ENCODE results near the gene DGKI. TPM values are rescaled to one million over a fixed set of nuclear protein-coding genes. Genes with fewer than 3 reads are reported as not detected.

Gene DGKI
- total RNA-seq, 1 experiment from 2014 or later: 3.1 TPM

DNA sequence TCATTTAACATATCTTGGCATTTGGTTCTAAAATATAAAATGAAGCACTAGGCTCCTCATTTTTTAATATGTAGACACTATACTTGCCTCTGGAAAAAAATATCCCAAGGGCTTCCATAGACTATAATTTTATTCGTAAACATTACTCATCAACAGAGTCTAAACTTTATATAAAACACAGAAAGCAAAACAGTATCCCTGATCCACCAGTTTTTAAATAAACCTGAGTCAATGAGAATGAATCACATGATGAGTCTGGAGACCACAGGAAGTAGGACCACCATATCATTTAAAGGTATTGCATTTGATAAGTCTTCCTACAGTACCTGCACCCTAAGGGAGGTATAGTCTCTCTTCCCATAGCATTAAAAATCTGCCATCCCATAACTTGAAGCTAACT lies 228.0 kb downstream of the DGKI start:
- in situ Hi-C loops (cut with HindIII; ENCODE audit: low pct_unique_long_range_greater_than_20kb, low sequenced_read_pairs): no loop called here
- no peak for DNase-seq (ENCODE audit: low read depth, low spot score)

DNA sequence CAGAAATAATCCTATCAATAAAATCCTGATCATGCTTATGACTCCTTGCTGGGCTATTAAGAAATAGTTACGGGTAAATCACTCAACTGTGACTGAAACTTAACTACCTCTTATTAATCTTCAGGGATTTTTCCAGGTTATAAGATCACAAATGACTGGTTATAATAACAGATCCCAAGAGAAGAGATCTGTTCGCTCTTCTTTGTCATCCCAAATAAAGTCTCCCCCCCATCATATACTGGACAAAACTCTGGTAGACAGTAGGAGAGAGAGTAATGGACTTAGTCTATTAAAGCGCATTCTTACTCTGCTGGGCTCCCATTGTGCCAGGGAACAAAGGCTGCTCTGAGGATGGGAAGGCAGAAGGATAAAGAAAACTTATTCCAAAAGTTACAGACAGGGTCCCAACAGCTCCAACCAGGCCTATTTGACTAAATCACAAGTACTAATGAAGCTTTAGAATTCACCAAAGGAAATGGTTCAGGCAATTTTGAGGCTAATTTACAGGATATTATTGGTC lies 233.7 kb downstream of the DGKI start:
- in situ Hi-C loops (cut with HindIII; ENCODE audit: low pct_unique_long_range_greater_than_20kb, low sequenced_read_pairs): no loop called here

GRCh38 chr7:137611606-137612005 lies 235.2 kb downstream of the DGKI start:
- in situ Hi-C loops (cut with HindIII; ENCODE audit: low pct_unique_long_range_greater_than_20kb, low sequenced_read_pairs): no loop called here
- DNase-seq (ENCODE audit: low read depth, low spot score): no peak

More for the DNA sequence above, 233.7 kb downstream of the DGKI start:
- DNase-seq (ENCODE audit: low read depth, low spot score): no peak

- DNase-seq (ENCODE audit: low read depth, low spot score): no peak
- in situ Hi-C loops (cut with HindIII; ENCODE audit: low pct_unique_long_range_greater_than_20kb, low sequenced_read_pairs): no loop called here
Observed at GRCh38 chr7:137609500-137609899, 237.3 kb downstream of the DGKI start.

GRCh38 chr7:137606061-137606674 lies 240.6 kb downstream of the DGKI start:
- in situ Hi-C loops (cut with HindIII; ENCODE audit: low pct_unique_long_range_greater_than_20kb, low sequenced_read_pairs): no loop called here
- DNase-seq (ENCODE audit: low read depth, low spot score): peak; percentile 79

- DNase-seq (ENCODE audit: low read depth, low spot score): no peak
- in situ Hi-C loops (cut with HindIII; ENCODE audit: low pct_unique_long_range_greater_than_20kb, low sequenced_read_pairs): no loop called here
Observed at GRCh38 chr7:137603043-137603442, 243.7 kb downstream of the DGKI start.

GRCh38 chr7:137601642-137602041 lies 245.1 kb downstream of the DGKI start:
- no peak for DNase-seq (ENCODE audit: low read depth, low spot score)
- in situ Hi-C loops (cut with HindIII; ENCODE audit: low pct_unique_long_range_greater_than_20kb, low sequenced_read_pairs): no loop called here

DNA sequence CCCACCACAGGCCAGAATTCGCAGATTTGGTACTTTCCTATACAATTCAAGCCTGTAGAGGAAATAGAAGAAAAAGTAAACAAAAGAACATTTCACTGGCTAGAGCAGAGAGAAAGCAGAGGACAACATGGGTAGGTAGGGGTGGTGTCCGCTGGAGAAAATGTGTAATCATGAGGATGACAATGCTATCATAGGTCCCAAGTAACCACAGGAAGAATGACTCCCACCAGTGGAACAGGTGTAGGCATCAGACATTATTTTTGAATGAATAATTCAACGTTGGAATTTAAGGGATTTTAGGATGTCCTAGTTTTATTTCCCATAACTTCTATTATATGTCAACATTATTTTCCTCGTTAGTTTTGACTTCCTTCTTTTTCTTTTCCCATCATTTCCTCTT lies 248.9 kb downstream of the DGKI start:
- no peak for DNase-seq (ENCODE audit: low read depth, low spot score)
- in situ Hi-C loops (cut with HindIII; ENCODE audit: low pct_unique_long_range_greater_than_20kb, low sequenced_read_pairs): no loop called here

DNA sequence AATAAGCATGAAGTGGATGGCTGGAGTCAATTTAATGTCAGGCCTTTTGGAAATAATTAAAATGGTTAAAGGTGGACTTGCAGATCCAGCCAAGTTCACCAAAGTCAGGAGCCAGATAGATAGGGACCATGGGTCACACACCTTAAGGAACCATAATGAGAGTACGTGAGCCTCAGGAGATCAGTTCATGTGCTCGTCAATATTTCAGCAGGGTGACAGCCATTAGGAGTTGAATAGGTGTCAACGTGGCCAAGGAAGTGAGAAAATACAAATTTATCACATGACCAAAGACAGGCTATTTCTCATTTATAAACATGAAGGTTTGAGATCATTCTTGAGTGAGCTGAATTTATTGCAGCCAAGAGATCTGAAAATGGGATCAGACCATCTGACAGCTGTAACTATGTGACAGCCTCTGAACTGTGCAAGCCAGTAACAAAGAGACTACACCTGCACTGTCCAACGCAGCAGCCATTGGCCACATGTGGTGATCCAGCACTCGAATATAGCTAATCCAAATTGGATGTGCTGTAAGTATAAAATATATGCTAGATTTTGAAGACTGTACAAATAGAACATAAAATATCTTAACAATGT lies 253.6 kb downstream of the DGKI start:
- in situ Hi-C loops (cut with HindIII; ENCODE audit: low pct_unique_long_range_greater_than_20kb, low sequenced_read_pairs): no loop called here
- no peak for DNase-seq (ENCODE audit: low read depth, low spot score)

GRCh38 chr7:137592232-137592896 lies 254.4 kb downstream of the DGKI start:
- peak; percentile 87 for DNase-seq (ENCODE audit: low read depth, low spot score)
- in situ Hi-C loops (cut with HindIII; ENCODE audit: low pct_unique_long_range_greater_than_20kb, low sequenced_read_pairs): no loop called here

DNA sequence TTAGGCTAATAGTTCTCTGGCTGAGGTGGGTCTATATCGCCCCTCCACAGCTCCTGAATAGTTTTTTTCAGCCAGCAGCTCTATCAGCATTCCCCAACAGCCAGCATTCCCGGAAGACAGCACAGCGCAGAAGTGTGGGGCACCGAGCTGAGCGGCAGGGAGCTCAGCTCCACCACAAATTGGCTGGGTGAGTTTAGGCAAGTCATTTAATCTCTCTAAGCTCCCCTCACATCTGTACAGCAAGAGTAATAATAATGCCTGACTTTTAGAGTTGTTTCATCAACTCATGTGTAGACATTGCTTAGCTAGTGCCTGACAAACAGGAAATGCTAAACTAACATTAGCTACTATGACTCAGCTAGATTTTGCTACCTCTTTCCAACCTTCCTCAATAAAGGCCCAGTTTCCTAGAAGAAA lies 255.3 kb downstream of the DGKI start:
- peak; percentile 30 for DNase-seq (ENCODE audit: low read depth, low spot score)
- in situ Hi-C loops (cut with HindIII; ENCODE audit: low pct_unique_long_range_greater_than_20kb, low sequenced_read_pairs): no loop called here

DNA sequence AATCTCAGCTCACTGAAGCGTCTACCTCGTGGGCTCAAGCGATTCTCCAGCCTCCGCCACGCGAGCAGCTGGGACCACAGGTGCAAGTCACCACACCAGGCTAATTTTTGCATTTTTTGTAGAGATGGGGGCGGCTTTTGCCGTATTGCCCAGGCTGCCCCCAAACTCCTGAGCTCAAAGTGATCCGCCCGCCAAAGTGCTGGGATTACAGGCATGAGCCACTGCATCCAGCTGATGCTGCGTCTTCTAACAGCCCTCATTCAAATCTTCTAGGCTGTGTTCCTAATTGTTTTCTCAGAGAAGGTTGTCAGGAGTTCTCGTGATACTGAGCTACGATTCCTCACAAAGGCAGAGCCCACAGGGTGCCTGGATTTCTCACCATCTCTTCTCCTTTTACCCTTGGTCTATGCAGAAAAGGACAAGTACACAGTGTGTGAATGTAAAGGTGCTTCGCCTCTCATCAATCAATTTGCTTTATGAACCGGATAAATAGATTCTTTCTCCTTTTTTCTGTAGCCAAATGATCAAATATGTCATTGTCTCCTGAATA lies 255.9 kb downstream of the DGKI start:
- in situ Hi-C loops (cut with HindIII; ENCODE audit: low pct_unique_long_range_greater_than_20kb, low sequenced_read_pairs): no loop called here
- DNase-seq (ENCODE audit: low read depth, low spot score): no peak

- no peak for DNase-seq (ENCODE audit: low read depth, low spot score)
- in situ Hi-C loops (cut with HindIII; ENCODE audit: low pct_unique_long_range_greater_than_20kb, low sequenced_read_pairs): no loop called here
Observed at GRCh38 chr7:137590071-137590755, 256.6 kb downstream of the DGKI start.

- in situ Hi-C loops (cut with HindIII; ENCODE audit: low pct_unique_long_range_greater_than_20kb, low sequenced_read_pairs): no loop called here
- no peak for DNase-seq (ENCODE audit: low read depth, low spot score)
Observed at GRCh38 chr7:137587326-137587725, 259.4 kb downstream of the DGKI start.

- no peak for DNase-seq (ENCODE audit: low read depth, low spot score)
- in situ Hi-C loops (cut with HindIII; ENCODE audit: low pct_unique_long_range_greater_than_20kb, low sequenced_read_pairs): no loop called here
Observed at GRCh38 chr7:137585591-137585990, 261.2 kb downstream of the DGKI start.

DNA sequence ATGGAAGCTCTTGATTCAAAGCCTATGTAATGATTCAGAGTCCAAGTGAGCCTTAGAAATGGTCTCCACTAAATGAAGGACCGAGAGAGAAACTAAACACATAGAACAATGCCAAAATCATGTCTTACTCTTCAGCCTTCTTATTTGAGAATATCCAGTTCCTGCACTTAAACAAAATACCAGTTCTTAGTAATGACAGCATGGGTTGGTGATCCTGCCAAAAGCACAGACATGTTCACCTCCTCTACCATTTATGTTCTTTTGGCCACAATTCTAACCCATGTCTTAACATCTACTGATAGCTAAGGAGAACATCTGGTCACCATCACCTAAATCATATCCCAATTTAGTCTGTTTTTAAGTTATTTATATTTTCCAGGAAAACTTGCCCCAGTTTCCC lies 263.6 kb downstream of the DGKI start:
- no peak for DNase-seq (ENCODE audit: low read depth, low spot score)
- in situ Hi-C loops (cut with HindIII; ENCODE audit: low pct_unique_long_range_greater_than_20kb, low sequenced_read_pairs): no loop called here

DNA sequence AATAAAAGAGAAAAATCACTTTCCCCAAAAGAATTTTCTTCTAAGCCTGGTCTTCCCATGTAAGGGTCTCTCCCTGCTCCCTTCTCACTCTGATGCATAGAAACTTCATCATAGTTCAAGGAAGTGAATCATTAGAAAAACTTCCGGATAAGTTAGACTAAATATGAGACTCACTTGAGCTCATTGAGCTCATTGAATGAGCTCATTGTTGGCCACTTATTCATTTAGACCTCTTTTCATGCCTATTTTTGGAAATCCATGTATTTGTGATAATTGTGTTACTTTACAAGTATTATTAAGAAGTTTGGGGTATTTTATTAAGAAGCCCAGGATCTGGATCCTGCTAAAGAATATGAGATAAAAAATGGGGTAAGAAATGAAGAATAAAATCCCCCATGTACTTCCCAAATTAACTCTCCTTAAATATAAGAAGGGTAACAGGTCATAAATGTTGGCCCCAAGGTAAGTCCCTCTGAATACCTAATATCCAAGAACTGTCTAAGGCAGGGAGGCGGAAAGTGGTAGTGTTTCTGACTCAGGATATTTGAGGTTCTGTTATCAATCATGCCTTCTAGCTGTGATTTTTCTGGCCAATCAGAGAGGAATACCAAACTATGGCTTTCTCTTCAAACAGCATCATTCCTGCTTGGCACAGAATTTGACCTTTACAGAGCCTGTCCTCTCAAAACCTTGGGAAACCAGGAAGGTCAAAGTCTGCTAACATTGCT lies 266.7 kb downstream of the DGKI start:
- DNase-seq (ENCODE audit: low read depth, low spot score): peak; percentile 84
- in situ Hi-C loops (cut with HindIII; ENCODE audit: low pct_unique_long_range_greater_than_20kb, low sequenced_read_pairs): no loop called here

All from SK-MEL-5 (cell line).